Hepatocyte (in vitro differentiated cells): ENCODE data around the gene NSUN6.

Experiments used
- EZH2 ChIP-seq: fragments of 200-600 bp; sonication (generic); IDR thresholded peaks from 2 replicates; pipeline ENCODE4 v1.6.1; 2016; ENCODE audit warnings: antibody characterized with exemption, mild to moderate bottlenecking, borderline replicate concordance
- EZH2phosphoT487 ChIP-seq: fragments of 200-600 bp; sonication (generic); IDR thresholded peaks from one replicate; pipeline ENCODE4 v1.6.1; 2018; ENCODE audit warnings: antibody characterized with exemption, mild to moderate bottlenecking, low read depth, moderate library complexity; ENCODE audit not compliant: unreplicated experiment, severe bottlenecking
- TF ChIP-seq, protein P1 (sequence below): fragments of 200-600 bp; sonication (generic); IDR thresholded peaks from 2 replicates; pipeline ENCODE4 v1.5.1; 2016; ENCODE audit warnings: antibody characterized with exemption, mild to moderate bottlenecking; ENCODE audit not compliant: poor library complexity

DNA sequence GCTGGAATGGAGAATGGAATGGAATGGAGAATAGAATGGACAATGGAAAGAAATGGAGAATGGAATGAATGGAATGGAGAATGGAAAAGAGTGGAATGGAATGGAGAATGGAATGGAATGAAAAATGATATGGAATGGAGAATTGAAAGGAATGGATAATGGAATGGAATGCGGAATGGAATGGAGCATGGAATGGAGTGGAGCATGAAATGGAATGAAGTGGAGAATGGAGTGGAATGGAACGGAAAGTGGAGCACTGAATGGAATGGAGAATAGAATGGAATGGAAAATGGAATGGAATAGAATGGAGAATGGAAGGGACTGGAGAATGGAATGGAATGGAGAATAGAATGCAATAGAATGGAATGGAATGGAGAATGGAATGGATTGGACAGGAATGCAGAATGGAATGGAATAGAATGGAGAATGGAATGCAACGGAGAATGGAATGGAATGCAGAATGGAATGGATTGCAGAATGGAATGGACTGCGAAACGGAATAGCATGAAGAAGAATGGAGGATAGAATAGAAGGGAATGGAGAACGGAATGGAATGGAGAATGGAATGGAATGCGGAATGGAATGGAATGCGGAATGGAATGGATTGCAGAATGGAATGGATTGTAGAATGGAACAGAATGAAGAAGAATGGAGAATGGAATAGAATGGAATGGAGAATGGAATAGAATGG lies 89.4 kb downstream of the NSUN6 start:
- TF ChIP-seq EZH2 (no peak), EZH2phosphoT487 (no peak)
- TF ChIP-seq, protein P1, sequence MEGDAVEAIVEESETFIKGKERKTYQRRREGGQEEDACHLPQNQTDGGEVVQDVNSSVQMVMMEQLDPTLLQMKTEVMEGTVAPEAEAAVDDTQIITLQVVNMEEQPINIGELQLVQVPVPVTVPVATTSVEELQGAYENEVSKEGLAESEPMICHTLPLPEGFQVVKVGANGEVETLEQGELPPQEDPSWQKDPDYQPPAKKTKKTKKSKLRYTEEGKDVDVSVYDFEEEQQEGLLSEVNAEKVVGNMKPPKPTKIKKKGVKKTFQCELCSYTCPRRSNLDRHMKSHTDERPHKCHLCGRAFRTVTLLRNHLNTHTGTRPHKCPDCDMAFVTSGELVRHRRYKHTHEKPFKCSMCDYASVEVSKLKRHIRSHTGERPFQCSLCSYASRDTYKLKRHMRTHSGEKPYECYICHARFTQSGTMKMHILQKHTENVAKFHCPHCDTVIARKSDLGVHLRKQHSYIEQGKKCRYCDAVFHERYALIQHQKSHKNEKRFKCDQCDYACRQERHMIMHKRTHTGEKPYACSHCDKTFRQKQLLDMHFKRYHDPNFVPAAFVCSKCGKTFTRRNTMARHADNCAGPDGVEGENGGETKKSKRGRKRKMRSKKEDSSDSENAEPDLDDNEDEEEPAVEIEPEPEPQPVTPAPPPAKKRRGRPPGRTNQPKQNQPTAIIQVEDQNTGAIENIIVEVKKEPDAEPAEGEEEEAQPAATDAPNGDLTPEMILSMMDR = no peak
